ENCODE measurements around the gene NCOR2.

The NCOR2 gene

DNA sequence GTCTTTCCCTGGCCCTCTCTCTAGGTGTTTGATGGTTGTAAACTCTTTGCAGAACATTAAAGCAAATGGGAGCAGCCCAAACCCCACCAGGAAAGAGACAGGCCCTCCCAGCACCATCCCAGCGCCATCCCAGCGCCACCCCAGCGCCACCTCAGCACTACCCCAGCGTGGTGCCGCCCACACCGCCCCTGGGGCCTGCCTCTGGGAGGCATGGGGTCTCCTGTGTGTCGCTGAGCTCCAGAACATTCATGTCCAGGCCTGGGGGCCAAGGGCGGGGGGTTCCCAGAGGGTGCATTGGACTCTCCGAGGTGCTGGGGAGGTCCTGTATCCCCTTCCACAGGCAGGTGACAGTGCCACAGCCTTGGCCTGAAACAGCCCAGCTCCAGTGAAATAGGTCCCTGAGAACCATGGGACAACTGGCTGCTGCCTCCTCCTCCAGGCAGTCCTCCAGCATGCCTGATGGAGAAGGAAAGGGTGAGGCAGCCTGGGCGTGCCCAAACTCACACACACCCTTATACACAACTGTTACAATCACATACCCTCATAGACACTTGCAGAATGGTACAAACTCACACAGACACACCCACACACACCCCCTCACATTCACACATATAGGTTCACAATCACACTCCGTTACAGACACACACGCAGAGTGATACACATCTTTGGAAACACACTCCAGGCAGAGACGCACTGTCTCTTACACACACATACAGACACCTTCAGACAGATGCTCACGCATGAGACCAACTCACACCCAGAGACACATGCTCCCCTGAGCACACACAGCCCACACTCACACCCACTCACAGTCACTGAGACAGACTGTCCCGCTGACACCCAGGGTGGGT lies 44.4 kb upstream of the NCOR2 start:
- no peaks in the 10 kb centered on the region for H3K36me3 Mint-ChIP-seq (ENCODE audit: low read depth)
- peaks cover 3% of the 10 kb centered on the region for H3K9me3 Mint-ChIP-seq
- H3K4me1 Mint-ChIP-seq: peaks cover 7% of the 10 kb centered on the region
- H3K4me3 Mint-ChIP-seq: no peak overlapping the region
- no peak for DNase-seq
- no peak overlapping the region for H3K27ac Mint-ChIP-seq
- TF ChIP-seq, protein P1, sequence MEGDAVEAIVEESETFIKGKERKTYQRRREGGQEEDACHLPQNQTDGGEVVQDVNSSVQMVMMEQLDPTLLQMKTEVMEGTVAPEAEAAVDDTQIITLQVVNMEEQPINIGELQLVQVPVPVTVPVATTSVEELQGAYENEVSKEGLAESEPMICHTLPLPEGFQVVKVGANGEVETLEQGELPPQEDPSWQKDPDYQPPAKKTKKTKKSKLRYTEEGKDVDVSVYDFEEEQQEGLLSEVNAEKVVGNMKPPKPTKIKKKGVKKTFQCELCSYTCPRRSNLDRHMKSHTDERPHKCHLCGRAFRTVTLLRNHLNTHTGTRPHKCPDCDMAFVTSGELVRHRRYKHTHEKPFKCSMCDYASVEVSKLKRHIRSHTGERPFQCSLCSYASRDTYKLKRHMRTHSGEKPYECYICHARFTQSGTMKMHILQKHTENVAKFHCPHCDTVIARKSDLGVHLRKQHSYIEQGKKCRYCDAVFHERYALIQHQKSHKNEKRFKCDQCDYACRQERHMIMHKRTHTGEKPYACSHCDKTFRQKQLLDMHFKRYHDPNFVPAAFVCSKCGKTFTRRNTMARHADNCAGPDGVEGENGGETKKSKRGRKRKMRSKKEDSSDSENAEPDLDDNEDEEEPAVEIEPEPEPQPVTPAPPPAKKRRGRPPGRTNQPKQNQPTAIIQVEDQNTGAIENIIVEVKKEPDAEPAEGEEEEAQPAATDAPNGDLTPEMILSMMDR (IDR thresholded peaks at IDR 0.05): no peak
- H3K27me3 Mint-ChIP-seq (ENCODE audit: low read depth, poor library complexity): peaks cover 6% of the 10 kb centered on the region

DNA sequence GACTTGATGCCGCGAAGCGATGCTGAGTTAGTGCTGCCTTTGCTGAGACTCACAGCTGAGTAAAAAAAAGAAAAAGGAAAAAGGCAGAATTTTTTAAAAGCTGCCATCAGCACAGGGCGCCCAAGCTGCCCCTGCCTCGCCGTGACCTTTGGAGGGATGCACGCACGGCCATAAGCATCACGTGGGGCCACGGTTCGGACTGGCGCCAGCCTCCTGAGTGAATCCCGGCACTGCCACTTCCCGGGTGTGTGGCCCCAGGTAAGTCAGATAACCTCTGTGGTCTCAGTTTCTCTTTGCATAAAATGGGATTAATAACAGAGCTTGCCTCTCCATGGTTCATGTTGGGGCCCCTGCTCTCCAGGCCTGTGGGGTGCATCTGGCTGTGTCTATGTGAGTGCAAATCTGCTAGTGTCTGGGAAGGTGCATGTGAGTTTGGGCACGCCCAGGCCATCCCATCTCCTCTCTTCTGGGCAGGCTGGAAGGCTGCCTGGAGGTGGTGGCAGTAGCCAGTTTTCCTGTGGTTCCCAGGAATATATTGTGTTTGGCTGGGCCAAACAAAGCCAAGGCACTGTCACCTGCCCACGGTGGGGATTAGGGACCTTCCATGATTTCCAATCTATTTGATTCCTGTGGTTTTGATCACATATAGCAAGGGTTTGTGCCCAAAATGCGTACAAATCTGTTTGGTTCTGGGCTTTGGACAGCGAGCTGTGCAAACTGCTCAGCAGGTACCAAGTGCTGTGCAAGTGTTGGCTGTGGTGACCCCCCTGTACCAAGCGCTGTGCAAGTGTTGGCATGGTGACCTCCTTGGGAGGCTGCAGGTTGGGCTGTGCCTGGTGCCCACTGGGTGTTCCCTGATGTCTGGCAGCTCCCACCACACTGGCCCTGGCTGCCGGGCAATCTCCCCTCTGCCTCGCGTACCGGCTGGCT lies 43.5 kb upstream of the NCOR2 start:
- Mint-ChIP-seq H3K36me3 (ENCODE audit: low read depth) (no peaks in the 10 kb centered on the region), H3K27ac (no peak overlapping the region), H3K4me1 (peaks cover 10% of the 10 kb centered on the region), H3K4me3 (no peak overlapping the region), H3K9me3 (peaks cover 5% of the 10 kb centered on the region), H3K27me3 (ENCODE audit: low read depth, poor library complexity) (peaks cover 8% of the 10 kb centered on the region)
- TF ChIP-seq, protein P1 (IDR thresholded peaks at IDR 0.05): no peak
- no peak for DNase-seq

DNA sequence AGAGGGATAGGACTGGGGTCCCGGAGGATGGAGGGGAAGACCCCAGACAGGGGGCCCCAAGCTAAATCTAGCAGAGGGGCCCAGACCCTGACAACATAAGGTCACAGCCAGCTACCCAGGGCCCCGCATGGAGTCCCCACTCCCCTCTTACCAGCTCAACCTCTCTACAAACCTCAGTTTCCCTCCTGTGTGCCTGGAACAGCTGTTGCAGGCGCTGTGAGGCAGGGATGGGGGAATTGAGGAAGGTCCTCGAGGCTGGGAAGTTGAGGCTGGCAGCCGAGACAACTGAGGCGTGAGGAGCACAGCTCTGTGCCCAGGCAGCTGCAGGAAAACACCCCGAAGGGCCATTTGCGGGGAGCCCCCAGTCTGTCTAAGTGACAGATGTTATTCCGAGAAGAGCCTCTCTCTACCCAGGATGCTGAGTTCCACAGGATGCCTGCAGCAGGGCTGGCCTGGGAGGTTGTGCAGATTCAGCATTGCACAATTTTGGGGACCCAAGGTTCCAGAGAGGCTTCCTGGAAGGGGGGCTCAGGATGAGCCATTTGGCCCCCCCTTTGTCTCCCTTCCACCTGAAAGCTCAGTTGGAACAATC lies 42.7 kb upstream of the NCOR2 start:
- Mint-ChIP-seq H3K27me3 (ENCODE audit: low read depth, poor library complexity) (peaks cover 10% of the 10 kb centered on the region), H3K9me3 (peaks cover 3% of the 10 kb centered on the region), H3K36me3 (ENCODE audit: low read depth) (no peaks in the 10 kb centered on the region), H3K4me3 (no peak overlapping the region), H3K27ac (no peak overlapping the region), H3K4me1 (peaks cover 18% of the 10 kb centered on the region)
- no peak for DNase-seq
- TF ChIP-seq, protein P1 (IDR thresholded peaks at IDR 0.05): no peak

DNA sequence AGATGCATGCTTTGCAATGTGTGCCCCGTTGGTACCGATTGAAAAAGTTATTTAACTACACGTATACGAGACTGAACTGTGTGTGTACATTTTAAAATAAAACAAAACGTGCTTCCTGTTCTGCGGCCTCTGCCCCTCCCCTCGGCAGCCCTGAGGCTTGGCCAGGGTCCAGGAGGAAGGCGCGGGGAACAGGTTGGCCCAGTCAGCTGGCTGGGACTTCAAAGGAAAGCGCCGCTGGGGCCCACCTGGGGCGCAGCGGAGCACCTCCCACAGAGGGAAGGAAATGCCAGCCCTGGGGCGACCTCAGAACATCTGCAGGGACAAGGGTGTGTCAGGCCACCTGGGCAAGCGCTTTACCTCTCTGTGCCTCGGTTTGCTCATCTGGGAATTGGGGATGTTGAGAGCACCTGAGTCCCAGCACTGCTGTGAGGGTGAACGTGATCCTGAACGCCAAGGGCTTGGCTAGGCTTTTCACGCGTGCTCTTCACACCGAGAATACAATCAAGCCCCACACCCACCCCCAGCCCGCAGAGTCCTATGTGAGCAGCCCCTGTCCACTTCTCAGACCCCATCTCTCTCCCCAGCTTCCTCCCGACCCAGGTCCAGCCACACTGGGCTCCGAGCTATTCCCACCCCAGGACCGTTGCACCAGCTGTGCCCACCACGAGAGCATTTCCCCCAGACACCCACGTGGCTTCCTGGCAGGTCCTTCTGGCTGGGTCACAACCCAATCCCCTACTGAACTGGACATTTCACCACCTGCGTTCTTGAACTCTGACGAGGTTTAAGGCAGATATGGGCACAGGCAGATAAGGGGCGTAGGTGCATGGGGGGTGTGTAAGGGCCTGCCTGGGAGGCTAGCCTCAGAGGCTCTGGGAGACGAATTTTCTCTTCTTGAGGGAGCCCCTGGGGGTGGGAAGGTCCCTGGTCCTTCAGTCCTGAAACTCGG lies 41.9 kb upstream of the NCOR2 start:
- DNase-seq: no peak
- Mint-ChIP-seq H3K4me1 (peaks cover 23% of the 10 kb centered on the region), H3K9me3 (peaks cover 3% of the 10 kb centered on the region), H3K4me3 (no peak overlapping the region), H3K27me3 (ENCODE audit: low read depth, poor library complexity) (peaks cover 10% of the 10 kb centered on the region), H3K27ac (no peak overlapping the region), H3K36me3 (ENCODE audit: low read depth) (no peaks in the 10 kb centered on the region)
- TF ChIP-seq, protein P1 (IDR thresholded peaks at IDR 0.05): no peak

DNA sequence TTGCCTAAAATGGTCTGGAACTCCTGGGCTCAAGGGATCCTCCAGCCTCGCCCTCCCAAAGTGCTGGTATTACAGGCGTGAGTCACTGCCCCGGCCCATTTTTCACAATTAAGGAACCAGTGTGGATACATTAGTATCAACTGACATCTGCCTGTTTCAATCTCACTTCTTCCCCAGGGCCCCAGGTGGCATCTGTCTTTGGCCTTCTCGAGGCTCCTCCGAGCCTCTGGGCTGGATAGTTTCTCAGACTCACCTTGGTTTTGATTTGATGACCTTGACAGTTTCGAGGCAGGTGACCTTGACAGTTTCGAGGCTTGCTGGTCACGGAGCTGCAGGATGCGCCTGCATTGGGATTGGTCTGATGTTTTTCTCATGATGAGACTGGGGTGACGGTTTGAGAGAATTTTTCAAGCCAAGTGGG lies 41.0 kb upstream of the NCOR2 start:
- no peak overlapping the region for H3K4me3 Mint-ChIP-seq
- H3K9me3 Mint-ChIP-seq: peaks cover 3% of the 10 kb centered on the region
- DNase-seq: no peak

More for the DNA sequence above, 41.0 kb upstream of the NCOR2 start:
- Mint-ChIP-seq H3K27me3 (ENCODE audit: low read depth, poor library complexity) (peaks cover 10% of the 10 kb centered on the region), H3K36me3 (ENCODE audit: low read depth) (no peaks in the 10 kb centered on the region), H3K4me1 (peaks cover 31% of the 10 kb centered on the region), H3K27ac (no peak overlapping the region)
- TF ChIP-seq, protein P1 (IDR thresholded peaks at IDR 0.05): no peak

Measured in nephron progenitor cell (in vitro differentiated cells).